ENCODE measurements around the gene NDUFAF7.

DNA sequence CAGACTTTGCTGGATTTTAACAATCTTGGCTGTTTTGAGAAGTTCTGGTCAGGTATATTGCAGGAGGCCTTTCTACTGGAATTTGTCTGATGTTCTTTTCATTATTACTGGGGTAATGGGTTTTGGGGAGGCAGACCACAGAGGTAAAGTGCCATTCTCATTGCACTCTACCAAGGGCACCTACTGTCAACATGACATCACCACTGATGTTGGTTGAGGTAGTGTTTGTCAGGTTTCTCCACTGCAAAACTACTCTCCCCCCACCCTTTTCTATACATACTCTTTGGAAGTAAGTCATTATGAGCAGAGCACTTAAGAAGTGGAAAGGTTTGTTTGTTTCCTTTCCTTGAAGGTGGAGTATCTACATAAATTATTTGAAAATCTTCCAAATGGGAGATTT lies 66.2 kb downstream of the NDUFAF7 start:
- TF ChIP-seq POLR2A (IDR thresholded peaks at IDR 0.05) (no peak), CTCF (IDR thresholded peaks at IDR 0.05) (no peak), POLR2AphosphoS5 (IDR thresholded peaks at IDR 0.05) (no peak)

Data from sigmoid colon (tissue), 4 donors.